K562 (cell line): Measurements from ENCODE around the gene EPN3. TPM values are rescaled to one million over a fixed set of nuclear protein-coding genes. Genes with fewer than 3 reads are reported as not detected.

Experiments
- ATAC-seq: fragments of 200-7000 bp; cut with Tn5 transposase; 3 replicates; pipeline ENCODE4 v1.9.1; 2020; ENCODE audit warnings: moderate library complexity
- BruUV-seq: library from RNA; stranded (reverse); fragments of 400-500 nt; replicated peaks from 2 replicates; lab custom pipeline; 2021; lab: Mats Ljungman, UMichigan
- CTCF ChIA-PET: fragments of 300-600 bp; formaldehyde crosslinking; extraction: SDS; loops from one replicate; lab custom pipeline; 2021; ENCODE audit warnings: low intra/inter-chr PET ratio; lab: Yijun Ruan, JAX
- POLR2A ChIA-PET: fragments of 300-600, 350-650 bp; sonication (Branson Sonifier 250); formaldehyde crosslinking; extraction: SDS; loops from one replicate; lab custom pipeline; 2021; ENCODE audit warnings: antibody characterized with exemption, inconsistent platforms; lab: Yijun Ruan, JAX
- DNase-seq, 4 experiments: peaks; one replicate each; pipeline versions ENCODE4 v3.0.0 to v3.0.0-alpha.2; 2011 to 2018; ENCODE audit warnings: low spot score in 3 of 4, mixed read lengths in 3 of 4; ENCODE audit errors: extremely low read depth in 1 of 4
- FAIRE-seq: peaks from 2 replicates; lab custom pipeline; 2011; peaks lifted over from hg19 to GRCh38; lab: Jason Lieb, UNC
- H2AFZ ChIP-seq: 2 replicates; pipeline ENCODE4 v1.6.0; 2011; ENCODE audit warnings: low read depth, low read length, control low read depth, inconsistent platforms
- H3K27ac ChIP-seq: fragments of 200-600 bp; 3 replicates; pipeline ENCODE4 v1.8.0; 2011; ENCODE audit warnings: low read depth, mild to moderate bottlenecking, control low read depth, inconsistent platforms, low read length, moderate library complexity, mixed read lengths; ENCODE audit errors: extremely low read depth
- H3K27me3 ChIP-seq, 2 experiments: fragments of 300-600 bp in 1 of 2; 2 replicates in 1 of 2; 3 replicates in 1 of 2; pipeline versions ENCODE4 v1.6.0 to v1.8.0; 2011; ENCODE audit warnings: inconsistent platforms in 2 of 2, low read length in 2 of 2, mild to moderate bottlenecking in 1 of 2, mixed read lengths in 1 of 2, moderate library complexity in 1 of 2; ENCODE audit not compliant: control insufficient read depth in 2 of 2, insufficient read depth in 2 of 2
- H3K36me3 ChIP-seq: fragments of 300-600 bp; 3 replicates; pipeline ENCODE4 v1.8.0; 2011; ENCODE audit warnings: mild to moderate bottlenecking, low read length, inconsistent platforms; ENCODE audit not compliant: control insufficient read depth, insufficient read depth
- H3K4me1 ChIP-seq, 2 experiments: fragments of 200-600 bp in 1 of 2; replicated peaks in 1 of 2; 2 replicates in 1 of 2; 3 replicates in 1 of 2; pipeline versions ENCODE4 v1.5.1 to v1.8.0; 2011; ENCODE audit warnings: inconsistent platforms in 2 of 2, low read length in 2 of 2, mild to moderate bottlenecking in 1 of 2, mixed read lengths in 1 of 2, moderate library complexity in 1 of 2; ENCODE audit not compliant: control insufficient read depth in 2 of 2, insufficient read depth in 2 of 2
- H3K4me2 ChIP-seq: 2 replicates; pipeline ENCODE4 v1.6.1; 2011; ENCODE audit warnings: low read length, control low read depth, inconsistent platforms, mixed read lengths; ENCODE audit not compliant: insufficient read depth
- H3K4me3 ChIP-seq: fragments of 200-600 bp; sonication (generic), shearing (Covaris generic); 2 replicates; pipeline ENCODE4 v1.5.1; 2016; ENCODE audit warnings: control low read depth, inconsistent platforms
- H3K79me2 ChIP-seq: fragments of 200-600 bp; 3 replicates; pipeline ENCODE4 v1.8.0; 2011; ENCODE audit warnings: low read length, inconsistent platforms; ENCODE audit not compliant: control insufficient read depth, insufficient read depth
- H3K9ac ChIP-seq, 2 experiments: 2 replicates each; pipeline versions ENCODE4 v1.6.0 to v1.6.1; 2011; ENCODE audit warnings: low read depth in 2 of 2, low read length in 2 of 2, control low read depth in 1 of 2, inconsistent platforms in 1 of 2, mild to moderate bottlenecking in 1 of 2, mixed read lengths in 1 of 2; ENCODE audit not compliant: insufficient read depth in 1 of 2
- H3K9me1 ChIP-seq: one replicate; pipeline ENCODE4 v1.6.0; 2011; ENCODE audit warnings: inconsistent platforms, mild to moderate bottlenecking, low read length, moderate library complexity; ENCODE audit not compliant: control insufficient read depth, insufficient read depth
- H3K9me3 ChIP-seq: replicated peaks from 2 replicates; pipeline ENCODE4 v1.5.1; 2011; ENCODE audit warnings: low read depth, low read length, inconsistent platforms; ENCODE audit not compliant: control insufficient read depth, insufficient read depth
- H4K20me1 ChIP-seq: replicated peaks from 2 replicates; pipeline ENCODE4 v1.6.1; 2011; ENCODE audit warnings: low read length, inconsistent platforms, mixed read lengths; ENCODE audit not compliant: control insufficient read depth, insufficient read depth
- ATF7 ChIP-seq: fragments of 450-650 bp; IDR thresholded peaks from 2 replicates; pipeline ENCODE4 v1.7.1; 2014; ENCODE audit warnings: mild to moderate bottlenecking, moderate library complexity
- C11orf30 ChIP-seq: fragments of 450-650 bp; IDR thresholded peaks from 2 replicates; pipeline ENCODE4 v1.6.1; 2016; ENCODE audit warnings: low read depth, mild to moderate bottlenecking
- E2F8 ChIP-seq: fragments of 450-650 bp; IDR thresholded peaks from 2 replicates; pipeline ENCODE4 v1.7.1; 2018; ENCODE audit warnings: mild to moderate bottlenecking, low read depth; ENCODE audit not compliant: partially characterized antibody
- ERF ChIP-seq: fragments of 450-650 bp; formaldehyde crosslinking; IDR thresholded peaks from 2 replicates; pipeline ENCODE4 v1.4.0; 2020; ENCODE audit warnings: mild to moderate bottlenecking, mixed read lengths
- IRF9 ChIP-seq: fragments of 450-650 bp; IDR thresholded peaks from 2 replicates; pipeline ENCODE4 v1.6.1; 2016; ENCODE audit warnings: missing biosample characterization, missing genetic modification characterization
- NR4A1 ChIP-seq, 2 experiments: fragments of 250-450 bp in 1 of 2; fragments of 450-650 bp in 1 of 2; sonication (Bioruptor Pico) in 1 of 2; IDR thresholded peaks; 2 replicates each; pipeline versions ENCODE4 v1.4.0 to v1.6.1; 2016 to 2020; ENCODE audit warnings: mild to moderate bottlenecking in 2 of 2, missing compliant biosample characterization in 1 of 2, missing genetic modification characterization in 1 of 2, moderate library complexity in 1 of 2
- PTTG1 ChIP-seq: fragments of 450-650 bp; IDR thresholded peaks from 2 replicates; pipeline ENCODE4 v1.6.1; 2016; ENCODE audit warnings: low read depth, mild to moderate bottlenecking, missing genetic modification characterization, missing compliant biosample characterization
- PURB ChIP-seq: sonication (generic); formaldehyde crosslinking; IDR thresholded peaks from 2 replicates; pipeline ENCODE4 v1.9.0; 2021; ENCODE audit warnings: low read depth, mild to moderate bottlenecking, missing genetic modification reagents
- RAD51 ChIP-seq: fragments of 450-650 bp; IDR thresholded peaks from 2 replicates; pipeline ENCODE4 v1.7.1; 2016; ENCODE audit warnings: low read depth, mild to moderate bottlenecking, borderline replicate concordance
- SIN3A ChIP-seq, 2 experiments: fragments of 150-350 bp in 1 of 2; IDR thresholded peaks; 2 replicates each; pipeline ENCODE4 v1.6.1; 2011 to 2016; ENCODE audit warnings: borderline replicate concordance in 2 of 2, low read depth in 2 of 2, low read length in 2 of 2, mild to moderate bottlenecking in 2 of 2, moderate library complexity in 2 of 2; ENCODE audit not compliant: control insufficient read depth in 1 of 2
- TAF9B ChIP-seq: fragments of 450-650 bp; IDR thresholded peaks from 2 replicates; pipeline ENCODE4 v1.6.1; 2018; ENCODE audit warnings: mild to moderate bottlenecking; ENCODE audit not compliant: partially characterized antibody
- ZBTB7A ChIP-seq: IDR thresholded peaks from 2 replicates; pipeline ENCODE4 v1.6.1; 2011; ENCODE audit warnings: low read depth, mild to moderate bottlenecking, low read length, moderate library complexity, borderline replicate concordance; ENCODE audit not compliant: control insufficient read depth
- ZFP1 ChIP-seq: fragments of 450-650 bp; formaldehyde crosslinking; IDR thresholded peaks from 2 replicates; pipeline ENCODE4 v1.4.0; 2020; ENCODE audit warnings: mild to moderate bottlenecking, mixed read lengths
- WGBS: fragments of 100-300 bp; shearing (Covaris generic); methylation state at CpG from one replicate; pipeline ENCODE4 v1.1.6; 2016; ENCODE audit warnings: low coverage, mixed read lengths; ENCODE audit not compliant: insufficient coverage; ENCODE audit errors: missing lambda C conversion rate; 5-methylcytosine and 5-hydroxymethylcytosine counted together
- in situ Hi-C: fragments of 300-500 bp; cut with MboI; formaldehyde crosslinking; loops from 4 replicates; pipeline ENCODE4 v1.15.0; 2018; ENCODE audit warnings: inconsistent platforms, mixed read lengths
- intact Hi-C: fragments of 100-400 bp; cut with micrococcal nuclease; formaldehyde crosslinking; loops from 2 replicates; pipeline ENCODE4 v1.14.2; 2022
- polyA plus RNA-seq, 8 experiments: library from polyadenylated mRNA; depleted of rRNA in 4 of 8; stranded (reverse) in 5 of 8; unstranded in 3 of 8; fragments of >200 nt; fragmentation: Nextera tagmentation in 2 of 8; fragmentation: Illumina TruSeq in 1 of 8; extraction: Ambion mirVana in 2 of 8; extraction: Trizol in 1 of 8; gene quantifications; 2 replicates each; pipeline versions ENCODE4 v1.2.1 to v1.2.3, GENCODE V29; 2011 to 2014; ENCODE audit warnings: inconsistent platforms in 1 of 8, missing spikeins in 1 of 8
- total RNA-seq, 7 experiments: library from RNA; depleted of rRNA in 6 of 7; stranded (reverse); fragments of >200 nt in 6 of 7; fragmentation: Illumina TruSeq in 2 of 7; extraction: Trizol in 2 of 7; gene quantifications; 2 replicates each; pipeline versions ENCODE4 v1.2.1 to v1.2.3, GENCODE V29; 2011 to 2021; ENCODE audit warnings: low replicate concordance in 1 of 7
- TF ChIP-seq, protein P1 (sequence below): fragments of 250-450 bp; sonication (Bioruptor Pico); IDR thresholded peaks from 2 replicates; pipeline ENCODE4 v1.5.0; 2022; ENCODE audit warnings: mild to moderate bottlenecking

EPN3 gene
- total and polyA plus RNA-seq, 9 of the 15 experiments (the other 6 are each of a cell fraction or from before 2014, with no cell fraction given), result 0.16 TPM; not detected in 8

- DNase-seq (no peak), FAIRE-seq (no peak), ATAC-seq (no peak)
- no peak overlapping the region for H3K4me3 ChIP-seq
- H3K79me2 ChIP-seq, result no peaks in the 10 kb centered on the region
- H3K27me3 ChIP-seq, result peaks cover 38 to 91% of the 10 kb centered on the region in 2 experiments; a peak in 4 of 5 replicates
- H3K36me3 ChIP-seq, result no peaks in the 10 kb centered on the region
- H3K4me2 ChIP-seq, result no peak overlapping the region
- TF ChIP-seq PURB, result no peak
- TF ChIP-seq NR4A1 (CRISPR knock-in tag; IDR thresholded peaks at IDR 0.05), result no peak
- TF ChIP-seq NR4A1 (tag; IDR thresholded peaks at IDR 0.05), result no peak
- TF ChIP-seq, protein P1, sequence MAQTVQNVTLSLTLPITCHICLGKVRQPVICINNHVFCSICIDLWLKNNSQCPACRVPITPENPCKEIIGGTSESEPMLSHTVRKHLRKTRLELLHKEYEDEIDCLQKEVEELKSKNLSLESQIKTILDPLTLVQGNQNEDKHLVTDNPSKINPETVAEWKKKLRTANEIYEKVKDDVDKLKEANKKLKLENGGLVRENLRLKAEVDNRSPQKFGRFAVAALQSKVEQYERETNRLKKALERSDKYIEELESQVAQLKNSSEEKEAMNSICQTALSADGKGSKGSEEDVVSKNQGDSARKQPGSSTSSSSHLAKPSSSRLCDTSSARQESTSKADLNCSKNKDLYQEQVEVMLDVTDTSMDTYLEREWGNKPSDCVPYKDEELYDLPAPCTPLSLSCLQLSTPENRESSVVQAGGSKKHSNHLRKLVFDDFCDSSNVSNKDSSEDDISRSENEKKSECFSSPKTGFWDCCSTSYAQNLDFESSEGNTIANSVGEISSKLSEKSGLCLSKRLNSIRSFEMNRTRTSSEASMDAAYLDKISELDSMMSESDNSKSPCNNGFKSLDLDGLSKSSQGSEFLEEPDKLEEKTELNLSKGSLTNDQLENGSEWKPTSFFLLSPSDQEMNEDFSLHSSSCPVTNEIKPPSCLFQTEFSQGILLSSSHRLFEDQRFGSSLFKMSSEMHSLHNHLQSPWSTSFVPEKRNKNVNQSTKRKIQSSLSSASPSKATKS (CRISPR knock-in tag), result no peak
- TF ChIP-seq ZBTB7A, result no peak
- TF ChIP-seq ATF7, result no peak
- TF ChIP-seq E2F8, result no peak
- no peak for TF ChIP-seq TAF9B
- TF ChIP-seq RAD51, result no peak
- TF ChIP-seq SIN3A (IDR thresholded peaks at IDR 0.05; ENCODE audit: borderline replicate concordance in 2 of 2, control insufficient read depth in 1 of 2, low read depth in 2 of 2, low read length in 2 of 2), result no peak
- no peak for TF ChIP-seq PTTG1 (tag)
- TF ChIP-seq ZFP1, result no peak
- no peak for TF ChIP-seq ERF
- no peak for TF ChIP-seq IRF9 (tag)
- no peak for TF ChIP-seq C11orf30
- H3K27ac ChIP-seq, result no peak overlapping the region
- no peaks in the 10 kb centered on the region for H3K9me3 ChIP-seq
- H3K9ac ChIP-seq, result no peak overlapping the region; a peak in 1 of 4 replicates
- no peaks in the 10 kb centered on the region for H3K9me1 ChIP-seq
- CTCF ChIA-PET, result no interaction called here
- in situ Hi-C loops, result no loop called here
- H2AFZ ChIP-seq, result no peak overlapping the region
- peaks cover 0 to 15% of the 10 kb centered on the region in 2 experiments; a peak in 2 of 5 replicates for H3K4me1 ChIP-seq
- peaks cover 4% of the 10 kb centered on the region for H4K20me1 ChIP-seq
- intact Hi-C loops, result no loop called here
- BruUV-seq, result no TSS peak
- WGBS, result 6% methylated on average over 10 of the region's 10 CpGs
- POLR2A ChIA-PET, result no interaction called here
Observed at GRCh38 chr17:50589095-50589705, 56.7 kb downstream of the EPN3 start.
